Measurements from ENCODE around the gene PPP2R5C.

The PPP2R5C gene

GRCh38 chr14:101840649-101841369, 79.3 kb downstream of the PPP2R5C start:
- DNase-seq = no peak

GRCh38 chr14:101843038-101843437, 81.5 kb downstream of the PPP2R5C start:
- DNase-seq = no peak

GRCh38 chr14:101843665-101844064, 82.2 kb downstream of the PPP2R5C start:
- DNase-seq = no peak

- no peak for DNase-seq
Observed at GRCh38 chr14:101844219-101844618, 82.7 kb downstream of the PPP2R5C start.

GRCh38 chr14:101844751-101845150, 83.2 kb downstream of the PPP2R5C start:
- DNase-seq = no peak

- no peak for DNase-seq
Observed at GRCh38 chr14:101845496-101845895, 84.0 kb downstream of the PPP2R5C start.

GRCh38 chr14:101845896-101846295, 84.4 kb downstream of the PPP2R5C start:
- no peak for DNase-seq

- DNase-seq = no peak
Observed at GRCh38 chr14:101849125-101849524, 87.6 kb downstream of the PPP2R5C start.

- no peak for DNase-seq
Observed at GRCh38 chr14:101849640-101850039, 88.1 kb downstream of the PPP2R5C start.

- DNase-seq = no peak
Observed at GRCh38 chr14:101851183-101851582, 89.7 kb downstream of the PPP2R5C start.

GRCh38 chr14:101851736-101852405, 90.4 kb downstream of the PPP2R5C start:
- no peak for DNase-seq

GRCh38 chr14:101852785-101853184, 91.3 kb downstream of the PPP2R5C start:
- no peak for DNase-seq

GRCh38 chr14:101853455-101854018, 92.0 kb downstream of the PPP2R5C start:
- no peak for DNase-seq

- no peak for DNase-seq
Observed at GRCh38 chr14:101854366-101854765, 92.9 kb downstream of the PPP2R5C start.

GRCh38 chr14:101855958-101856357, 94.4 kb downstream of the PPP2R5C start:
- no peak for DNase-seq

GRCh38 chr14:101856536-101856935, 95.0 kb downstream of the PPP2R5C start:
- DNase-seq = no peak

GRCh38 chr14:101857226-101857625, 95.7 kb downstream of the PPP2R5C start:
- no peak for DNase-seq

- no peak for DNase-seq
Observed at GRCh38 chr14:101858791-101859537, 97.5 kb downstream of the PPP2R5C start.

GRCh38 chr14:101859538-101859902, 98.0 kb downstream of the PPP2R5C start:
- no peak for DNase-seq

- no peak for DNase-seq
Observed at GRCh38 chr14:101859958-101860357, 98.4 kb downstream of the PPP2R5C start.

- DNase-seq = no peak
Observed at GRCh38 chr14:101861464-101861863, 100.0 kb downstream of the PPP2R5C start.

GRCh38 chr14:101862177-101862576, 100.7 kb downstream of the PPP2R5C start:
- no peak for DNase-seq

- DNase-seq = no peak
Observed at GRCh38 chr14:101862711-101863110, 101.2 kb downstream of the PPP2R5C start.

Measured in right kidney (tissue), 1 donor.